ENCODE results near the gene MORN3.
"Not testable (repeated sequence)": the region's sequence is repeated elsewhere in the genome, so short reads cannot be mapped to it uniquely, and the experiment has no call there.

The MORN3 gene

GRCh38 chr12:121669521-121669900 is at the start of gene MORN3:
TSS of gene MORN3 (minus strand) at chr12:121669654. CDS start at chr12:121669483, 171 bp downstream.
- DNase-seq, result no peak

GRCh38 chr12:121718653-121719239 is 49.3 kb upstream of the MORN3 start:
- no peak for DNase-seq

- no peak for DNase-seq
These were observed 47.7 kb upstream of the MORN3 start for GRCh38 chr12:121717041-121717699.

- no peak for DNase-seq
These were observed 46.5 kb upstream of the MORN3 start for GRCh38 chr12:121715862-121716435.

GRCh38 chr12:121715055-121715454 is 45.6 kb upstream of the MORN3 start:
- not testable (repeated sequence) for DNase-seq

GRCh38 chr12:121713793-121714192 is 44.3 kb upstream of the MORN3 start:
- no peak for DNase-seq

GRCh38 chr12:121713257-121713777 is 43.9 kb upstream of the MORN3 start:
- no peak for DNase-seq

- peak; percentile 70 to 78 for DNase-seq
These were observed 43.2 kb upstream of the MORN3 start, which contains the start of gene TMEM120B for GRCh38 chr12:121712461-121713256. TSS of gene TMEM120B (plus strand) at chr12:121712752. CDS start at chr12:121712896, 144 bp downstream.

- DNase-seq, result peak in 1 of 2 experiments; percentile 27
These were observed 42.7 kb upstream of the MORN3 start for GRCh38 chr12:121712190-121712460.

GRCh38 chr12:121711361-121712189 is 42.1 kb upstream of the MORN3 start:
- DNase-seq, result no peak

- no peak for DNase-seq
These were observed 40.1 kb upstream of the MORN3 start for GRCh38 chr12:121709478-121709961.

GRCh38 chr12:121709064-121709424 is 39.6 kb upstream of the MORN3 start:
- DNase-seq, result not testable (repeated sequence)

GRCh38 chr12:121708313-121709063 is 39.0 kb upstream of the MORN3 start:
- no peak for DNase-seq

- DNase-seq, result no peak
These were observed 36.1 kb upstream of the MORN3 start for GRCh38 chr12:121705514-121705913.

GRCh38 chr12:121702944-121703343 is 33.5 kb upstream of the MORN3 start:
- DNase-seq, result no peak

GRCh38 chr12:121701667-121702277 is 32.3 kb upstream of the MORN3 start:
- no peak for DNase-seq

- not testable (repeated sequence) for DNase-seq
These were observed 28.4 kb upstream of the MORN3 start for GRCh38 chr12:121697861-121698260.

GRCh38 chr12:121697093-121697698 is 27.7 kb upstream of the MORN3 start:
- DNase-seq, result peak; percentile 65 to 68

GRCh38 chr12:121693155-121693687 is 23.8 kb upstream of the MORN3 start:
- DNase-seq, result no peak

GRCh38 chr12:121692744-121693143 is 23.3 kb upstream of the MORN3 start:
- DNase-seq, result not testable (repeated sequence)

Data from NCI-H2081 (cell line).